Measurements from ENCODE around the gene TEX55.

GRCh38 chr3:119170821-119171220 lies 24.9 kb downstream of the TEX55 start:
- TF ChIP-seq CTCF (IDR thresholded peaks at IDR 0.05) = no peak
- no peak for TF ChIP-seq POLR2A (IDR thresholded peaks at IDR 0.05)

Data from esophagus squamous epithelium (tissue), 4 donors.